ENCODE results near the gene NR6A1. TPM values are rescaled to one million over a fixed set of nuclear protein-coding genes. Genes with fewer than 3 reads are reported as not detected.

The NR6A1 gene
- total and polyA plus RNA-seq, 9 donors = 0.29 to 1.7 (median 1.00) TPM

- 6 to 12% (median 8%) methylated on average over 3 of the region's 3 CpGs for WGBS, 3 donors
- no peak overlapping the region for H3K27ac ChIP-seq
- no peak overlapping the region for H3K4me3 ChIP-seq
- H3K36me3 ChIP-seq = no peaks in the 10 kb centered on the region
- no peaks in the 10 kb centered on the region for H3K27me3 ChIP-seq
- intact Hi-C loops (cut with DNase I) = no loop called here
- no peak for TF ChIP-seq CTCF (IDR thresholded peaks at IDR 0.05)
- no peak for TF ChIP-seq POLR2A (IDR thresholded peaks at IDR 0.05)
- DNase-seq = no peak
- peaks cover 5% of the 10 kb centered on the region for H3K4me1 ChIP-seq (ENCODE audit: insufficient read depth)
- no peaks in the 10 kb centered on the region for H3K9me3 ChIP-seq
These were observed 46.6 kb downstream of the NR6A1 start for GRCh38 chr9:124724415-124725067.

DNA sequence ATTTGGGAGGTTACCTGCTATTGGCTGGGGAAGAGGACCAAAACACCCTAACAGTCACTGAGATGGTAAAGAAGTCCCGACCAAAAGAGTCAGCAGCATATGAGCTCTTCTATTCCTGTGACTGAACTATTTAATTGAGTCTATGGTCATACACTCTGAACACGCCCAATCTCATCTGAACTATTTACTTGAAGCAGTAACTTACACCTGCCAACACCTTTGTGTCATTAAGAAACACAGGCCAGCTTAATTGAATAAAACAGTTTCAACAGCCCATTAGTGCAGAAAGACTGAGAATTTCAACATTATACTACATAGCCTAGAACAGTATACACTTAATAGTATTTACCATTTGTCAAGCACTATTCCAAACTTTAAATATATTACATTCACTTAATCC is 47.8 kb downstream of the NR6A1 start:
- no peaks in the 10 kb centered on the region for H3K36me3 ChIP-seq
- no peaks in the 10 kb centered on the region for H3K27me3 ChIP-seq
- H3K4me1 ChIP-seq (ENCODE audit: insufficient read depth) = peaks cover 5% of the 10 kb centered on the region
- DNase-seq = no peak
- no peak overlapping the region for H3K27ac ChIP-seq
- H3K9me3 ChIP-seq = no peaks in the 10 kb centered on the region
- 77 to 88% (median 84%) methylated on average over 2 of the region's 2 CpGs for WGBS, 3 donors
- no peak overlapping the region for H3K4me3 ChIP-seq
- TF ChIP-seq CTCF (IDR thresholded peaks at IDR 0.05) = no peak
- no peak for TF ChIP-seq POLR2A (IDR thresholded peaks at IDR 0.05)
- TF ChIP-seq EP300 (IDR thresholded peaks at IDR 0.05) = no peak
- intact Hi-C loops (cut with DNase I) = no loop called here

GRCh38 chr9:124721109-124721906 is 49.8 kb downstream of the NR6A1 start:
- TF ChIP-seq POLR2A (IDR thresholded peaks at IDR 0.05) = no peak
- no peak for TF ChIP-seq CTCF (IDR thresholded peaks at IDR 0.05)
- H3K4me3 ChIP-seq = no peak overlapping the region
- no peak overlapping the region for H3K27ac ChIP-seq
- H3K4me1 ChIP-seq (ENCODE audit: insufficient read depth) = peaks cover 5% of the 10 kb centered on the region
- H3K27me3 ChIP-seq = no peaks in the 10 kb centered on the region
- WGBS, 3 donors = 25 to 38% (median 31%) methylated on average over 5 of the region's 5 CpGs
- intact Hi-C loops (cut with DNase I) = no loop called here
- no peaks in the 10 kb centered on the region for H3K36me3 ChIP-seq
- no peaks in the 10 kb centered on the region for H3K9me3 ChIP-seq
- no peak for DNase-seq

GRCh38 chr9:124720429-124721108 is 50.5 kb downstream of the NR6A1 start:
- intact Hi-C loops (cut with DNase I) = no loop called here
- H3K27ac ChIP-seq = no peak overlapping the region
- 36 to 46% (median 37%) methylated on average over 3 of the region's 3 CpGs for WGBS, 3 donors

More at GRCh38 chr9:124720429-124721108, 50.5 kb downstream of the NR6A1 start:
- Histone ChIP-seq H3K4me3 (no peak overlapping the region), H3K4me1 (ENCODE audit: insufficient read depth) (peaks cover 5% of the 10 kb centered on the region), H3K9me3 (no peaks in the 10 kb centered on the region), H3K36me3 (no peaks in the 10 kb centered on the region), H3K27me3 (no peaks in the 10 kb centered on the region)
- DNase-seq = no peak
- no peak for TF ChIP-seq CTCF (IDR thresholded peaks at IDR 0.05)
- no peak for TF ChIP-seq EP300 (IDR thresholded peaks at IDR 0.05)
- no peak for TF ChIP-seq POLR2A (IDR thresholded peaks at IDR 0.05)

Measured in ovary (tissue), 9 donors.